Endothelial cell (in vitro differentiated cells): Measurements from ENCODE around the gene CATSPER4. TPM values are rescaled to one million over a fixed set of nuclear protein-coding genes. Genes with fewer than 3 reads are reported as not detected.
"Not testable (repeated sequence)": the region's sequence is repeated elsewhere in the genome, so short reads cannot be mapped to it uniquely, and the experiment has no call there.

Source experiments
- DNase-seq: peaks from one replicate; pipeline ENCODE4 v3.0.0; 2021; ENCODE audit warnings: low spot score
- H3K27ac Mint-ChIP-seq: one replicate; pipeline ENCODE4 v1.8.0; 2021; ENCODE audit warnings: mixed read lengths, inconsistent platforms; ENCODE audit not compliant: unreplicated experiment
- H3K27me3 Mint-ChIP-seq: one replicate; pipeline ENCODE4 v1.8.0; 2021; ENCODE audit warnings: mild to moderate bottlenecking, moderate library complexity, mixed read lengths, inconsistent platforms; ENCODE audit not compliant: unreplicated experiment
- H3K36me3 Mint-ChIP-seq: one replicate; pipeline ENCODE4 v1.8.0; 2021; ENCODE audit warnings: mild to moderate bottlenecking, low read depth, mixed read lengths, inconsistent platforms; ENCODE audit not compliant: unreplicated experiment
- H3K4me1 Mint-ChIP-seq: one replicate; pipeline ENCODE4 v1.8.0; 2021; ENCODE audit warnings: mild to moderate bottlenecking, mixed read lengths, inconsistent platforms; ENCODE audit not compliant: unreplicated experiment
- H3K4me3 Mint-ChIP-seq: one replicate; pipeline ENCODE4 v1.8.0; 2021; ENCODE audit warnings: mild to moderate bottlenecking, mixed read lengths, inconsistent platforms; ENCODE audit not compliant: unreplicated experiment
- H3K9me3 Mint-ChIP-seq: one replicate; pipeline ENCODE4 v1.8.0; 2021; ENCODE audit warnings: mixed read lengths, inconsistent platforms; ENCODE audit not compliant: unreplicated experiment
- total RNA-seq: library from RNA; stranded (reverse); fragmentation: NEBNext Ultra II Directional; extraction: Animal tissue kit (Norgen Biotek cat#: 25700); gene quantifications from one replicate; pipeline ENCODE4 v1.2.1, GENCODE V29; 2021; ENCODE audit not compliant: unreplicated experiment
- TF ChIP-seq, protein P1 (sequence below): fragments of 200-600 bp; sonication (generic); IDR thresholded peaks from one replicate; pipeline ENCODE4 v1.5.0; 2021; ENCODE audit warnings: antibody characterized with exemption; ENCODE audit not compliant: unreplicated experiment

Gene CATSPER4
- total RNA-seq, 1 donor from 2014 or later, result not detected

DNA sequence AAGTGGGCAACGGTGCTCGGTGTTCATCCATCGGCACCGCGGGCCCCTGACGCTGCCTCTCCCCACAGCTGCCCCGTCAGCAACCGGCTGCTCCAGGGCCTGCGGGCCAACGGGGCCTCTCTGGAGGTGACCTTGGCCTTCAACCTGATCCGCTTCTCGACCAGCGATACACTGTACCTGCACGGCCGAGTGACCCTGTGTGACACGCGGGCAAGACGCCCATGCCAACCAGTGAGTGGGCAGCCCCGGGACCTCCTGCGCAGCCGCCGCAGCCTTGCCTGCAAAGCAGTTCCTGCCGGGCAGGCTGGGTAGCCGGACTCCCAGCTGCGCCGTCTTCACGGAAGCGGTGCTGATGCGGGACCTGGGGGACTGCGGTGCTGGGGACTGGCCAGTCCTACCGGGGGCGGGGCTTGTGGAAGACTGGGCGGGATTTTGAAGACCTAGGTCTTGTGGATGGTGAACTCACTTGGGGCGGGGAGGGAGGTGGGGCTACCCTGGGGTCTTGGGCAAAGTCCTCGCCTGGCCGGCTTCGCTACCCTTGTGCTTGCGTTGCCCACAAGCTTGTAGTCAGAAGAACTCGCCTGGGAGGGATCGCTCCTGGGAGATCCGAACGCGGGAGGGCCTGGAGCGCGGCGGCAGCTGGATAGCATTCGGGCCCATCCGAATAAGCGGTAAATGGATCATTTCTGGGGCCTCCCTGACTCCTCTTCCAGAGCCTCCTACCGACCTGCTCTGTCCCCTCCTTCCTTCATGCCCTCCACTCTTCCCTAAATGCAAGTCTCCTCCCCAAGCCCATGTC is 34.8 kb downstream of the CATSPER4 start:
- peaks cover 7% of the 10 kb centered on the region for H3K4me1 Mint-ChIP-seq
- no peaks in the 10 kb centered on the region for H3K36me3 Mint-ChIP-seq
- no peaks in the 10 kb centered on the region for H3K9me3 Mint-ChIP-seq
- H3K27ac Mint-ChIP-seq, result no peak overlapping the region
- peak; percentile 70 for DNase-seq
- TF ChIP-seq, protein P1, sequence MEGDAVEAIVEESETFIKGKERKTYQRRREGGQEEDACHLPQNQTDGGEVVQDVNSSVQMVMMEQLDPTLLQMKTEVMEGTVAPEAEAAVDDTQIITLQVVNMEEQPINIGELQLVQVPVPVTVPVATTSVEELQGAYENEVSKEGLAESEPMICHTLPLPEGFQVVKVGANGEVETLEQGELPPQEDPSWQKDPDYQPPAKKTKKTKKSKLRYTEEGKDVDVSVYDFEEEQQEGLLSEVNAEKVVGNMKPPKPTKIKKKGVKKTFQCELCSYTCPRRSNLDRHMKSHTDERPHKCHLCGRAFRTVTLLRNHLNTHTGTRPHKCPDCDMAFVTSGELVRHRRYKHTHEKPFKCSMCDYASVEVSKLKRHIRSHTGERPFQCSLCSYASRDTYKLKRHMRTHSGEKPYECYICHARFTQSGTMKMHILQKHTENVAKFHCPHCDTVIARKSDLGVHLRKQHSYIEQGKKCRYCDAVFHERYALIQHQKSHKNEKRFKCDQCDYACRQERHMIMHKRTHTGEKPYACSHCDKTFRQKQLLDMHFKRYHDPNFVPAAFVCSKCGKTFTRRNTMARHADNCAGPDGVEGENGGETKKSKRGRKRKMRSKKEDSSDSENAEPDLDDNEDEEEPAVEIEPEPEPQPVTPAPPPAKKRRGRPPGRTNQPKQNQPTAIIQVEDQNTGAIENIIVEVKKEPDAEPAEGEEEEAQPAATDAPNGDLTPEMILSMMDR, result no peak
- H3K27me3 Mint-ChIP-seq, result peaks cover 4% of the 10 kb centered on the region
- peak overlapping the region; percentile 86 for H3K4me3 Mint-ChIP-seq

DNA sequence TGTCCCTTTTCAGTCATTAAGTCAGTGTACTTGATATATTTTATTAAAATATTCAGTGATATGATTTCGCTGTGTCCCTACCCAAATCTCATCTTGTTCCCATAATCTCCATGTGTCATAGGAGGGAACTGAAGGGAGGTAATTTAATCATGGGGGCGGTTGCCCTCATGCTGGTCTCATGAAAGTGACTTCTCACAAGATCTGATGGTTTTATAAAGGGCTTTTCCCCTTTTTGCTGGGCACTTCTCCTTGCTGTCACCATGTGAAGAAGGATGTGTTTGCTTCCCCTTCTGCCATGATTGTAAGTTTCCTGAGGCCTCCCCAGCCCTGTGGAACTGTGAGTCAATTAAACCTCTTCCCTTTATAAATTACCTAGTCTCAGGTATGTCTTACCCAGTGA is 40.3 kb downstream of the CATSPER4 start:
- H3K27ac Mint-ChIP-seq, H3K27me3 Mint-ChIP-seq, H3K4me1 Mint-ChIP-seq, H3K9me3 Mint-ChIP-seq, DNase-seq, H3K4me3 Mint-ChIP-seq, H3K36me3 Mint-ChIP-seq: not testable (repeated sequence)

DNA sequence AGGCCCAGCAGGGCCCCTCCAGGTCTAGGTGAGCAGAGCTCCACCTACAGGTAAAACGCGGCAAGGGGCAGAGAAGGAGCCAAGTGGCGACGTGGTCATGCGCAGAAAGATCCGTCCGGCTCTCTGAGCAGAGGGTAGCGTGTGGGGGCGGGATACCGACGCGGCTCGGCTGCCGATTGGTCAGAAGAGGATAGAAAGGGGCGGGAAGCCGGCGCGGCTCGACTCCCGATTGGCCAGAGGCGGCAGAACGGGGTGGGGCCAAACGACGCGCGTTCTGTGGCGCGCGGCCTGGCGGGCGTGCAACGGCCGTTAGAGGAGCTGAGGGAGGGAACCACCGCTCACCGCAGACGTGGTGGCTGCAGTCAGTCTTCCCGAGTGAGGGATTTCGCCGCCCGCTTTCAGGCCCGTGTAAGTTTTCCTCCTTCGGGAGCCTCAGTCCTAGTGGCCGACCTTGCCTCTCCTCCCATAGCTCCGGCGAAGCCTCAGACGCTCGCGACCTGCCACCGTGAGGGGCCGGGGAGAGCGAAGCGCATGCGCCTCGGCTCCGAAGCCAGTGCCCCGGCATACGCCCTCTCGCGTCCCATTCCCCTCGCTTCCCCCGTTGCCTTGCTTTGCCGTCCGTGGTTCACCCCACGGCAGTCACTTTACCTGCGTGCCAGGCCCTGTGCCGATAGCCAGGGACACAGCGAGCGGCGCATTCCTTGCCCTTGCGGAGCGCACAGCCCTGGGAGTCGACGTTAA is 43.7 kb downstream of the CATSPER4 start, which contains the start of gene CEP85:
CEP85 (plus strand) TSS at position 298 of the 741 bp plus-strand sequence. CDS start 5,584 bp downstream, outside the sequence.
- Mint-ChIP-seq H3K36me3 (no peaks in the 10 kb centered on the region), H3K27ac (peak within 1 kb of the TSS; percentile 21), H3K4me3 (peak within 1 kb of the TSS; percentile 95)

DNA sequence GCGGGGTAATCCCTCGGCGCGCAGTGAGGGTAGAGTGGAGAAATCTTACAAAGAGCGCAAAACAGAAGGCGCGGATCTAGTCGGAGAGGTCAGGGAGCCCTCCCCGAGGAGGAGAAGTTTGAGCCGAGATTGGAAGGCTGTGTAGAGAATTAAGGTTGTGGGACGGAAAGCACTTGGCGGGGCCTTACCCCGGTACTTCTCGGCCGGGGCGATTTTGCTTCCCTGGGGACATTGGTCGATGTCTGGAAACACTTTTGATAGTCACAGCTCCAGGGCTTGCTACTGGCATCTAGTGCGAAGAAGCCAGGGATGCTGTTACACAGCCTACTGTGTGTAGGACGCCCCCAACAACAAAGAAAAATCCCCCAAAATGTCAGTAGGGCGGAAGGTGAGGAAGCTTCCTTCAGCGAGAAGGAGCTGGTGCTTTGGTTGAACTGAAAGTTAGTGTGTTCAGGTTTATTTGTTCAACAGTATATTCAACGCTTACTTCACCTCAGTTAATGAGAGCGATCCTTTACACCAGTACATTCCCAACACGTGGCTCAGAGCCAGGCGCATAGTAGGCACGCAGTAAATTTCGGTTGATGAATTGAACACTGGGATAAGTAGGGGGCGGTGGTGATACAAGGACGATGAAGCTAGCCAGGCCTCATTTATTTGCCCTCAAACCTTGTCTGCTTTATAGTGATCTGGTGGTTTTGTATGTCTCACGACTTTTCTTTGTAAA is 44.4 kb downstream of the CATSPER4 start:
- no peak for DNase-seq
- H3K4me1 Mint-ChIP-seq, result peaks cover 3% of the 10 kb centered on the region
- peaks cover 3% of the 10 kb centered on the region for H3K27me3 Mint-ChIP-seq

More for the DNA sequence above, 43.7 kb downstream of the CATSPER4 start, which contains the start of gene CEP85:
- Mint-ChIP-seq H3K27me3 (peaks cover 3% of the 10 kb centered on the region), H3K9me3 (no peaks in the 10 kb centered on the region), H3K4me1 (peaks cover 3% of the 10 kb centered on the region)
- peak; percentile 98 for DNase-seq
- TF ChIP-seq, protein P1, result peak; percentile 70

More for the DNA sequence above, 44.4 kb downstream of the CATSPER4 start:
- Mint-ChIP-seq H3K9me3 (no peaks in the 10 kb centered on the region), H3K36me3 (no peaks in the 10 kb centered on the region), H3K27ac (peak overlapping the region; percentile 15), H3K4me3 (peak overlapping the region; percentile 95)
- TF ChIP-seq, protein P1, result no peak
